Psoas muscle (tissue), 8 donors: ENCODE results near the gene ETS1. TPM values are rescaled to one million over a fixed set of nuclear protein-coding genes. Genes with fewer than 3 reads are reported as not detected.

Source experiments
- ATAC-seq, 4 donors: fragments of 200-7000 bp; cut with Tn5 transposase; one replicate each; pipeline ENCODE4 v1.9.1; 2020; ENCODE audit warnings: moderate library complexity in 3 of 4, mild to moderate bottlenecking in 2 of 4
- DNase-seq, 2 donors: peaks; one replicate each; pipeline ENCODE4 v3.0.0-alpha.2; 2020
- H3K27ac ChIP-seq: fragments of 200-600 bp; one replicate; pipeline ENCODE4 v1.8.0; 2022
- H3K27me3 ChIP-seq, 3 donors: fragments of 200-600 bp in 1 of 3; one replicate each; pipeline versions ENCODE4 v1.6.1 to v1.8.0; 2013 to 2022; ENCODE audit warnings: low read length in 2 of 3, mild to moderate bottlenecking in 2 of 3, moderate library complexity in 1 of 3; ENCODE audit not compliant: insufficient read depth in 3 of 3
- H3K36me3 ChIP-seq, 2 donors: fragments of 200-600 bp in 1 of 2; one replicate each; pipeline versions ENCODE4 v1.6.1 to v1.8.0; 2013 to 2022; ENCODE audit warnings: low read depth in 1 of 2, mild to moderate bottlenecking in 1 of 2, moderate library complexity in 1 of 2; ENCODE audit not compliant: insufficient read depth in 1 of 2
- H3K4me1 ChIP-seq: fragments of 200-600 bp; one replicate; pipeline ENCODE4 v1.8.0; 2022
- H3K4me3 ChIP-seq: fragments of 200-600 bp; one replicate; pipeline ENCODE4 v1.8.0; 2022; ENCODE audit warnings: mild to moderate bottlenecking
- H3K9me3 ChIP-seq: fragments of 200-600 bp; one replicate; pipeline ENCODE4 v1.8.0; 2022
- WGBS, 3 donors: extraction: QIAGEN DNeasy Blood & Tissue Kit; methylation state at CpG; one replicate each; pipeline versions ENCODE4 v1.1.6 to v1.1.7; 2013; 5-methylcytosine and 5-hydroxymethylcytosine counted together
- intact Hi-C, 2 donors: fragments of 100-400 bp; cut with DNase I; formaldehyde crosslinking; loops; one replicate each; pipeline versions ENCODE4 v1.11.0 to v1.14.2; 2022
- polyA plus RNA-seq, 3 donors: library from polyadenylated mRNA; stranded (reverse); fragments of 200-250 nt; gene quantifications; one replicate each; pipeline ENCODE4 v1.2.3, GENCODE V29; 2013
- total RNA-seq, 4 donors: library from RNA; stranded (reverse); fragmentation: NEBNext Ultra II Directional in 2 of 4; extraction: Animal tissue kit (Norgen Biotek cat#: 25700) in 2 of 4; gene quantifications; one replicate each; pipeline versions ENCODE4 v1.2.1 to v1.2.4, GENCODE V29; 2021 to 2023
- TF ChIP-seq, protein P1 (sequence below): fragments of 200-600 bp; IDR thresholded peaks from one replicate; pipeline ENCODE4 v1.8.0; 2022; ENCODE audit warnings: antibody characterized with exemption
- donor health status: healthy with polysubstance abuse.
- donor health status: DM: no; HTN: no; CAD: no; lungs with moderate emphysema.
- donor health status: Bipolar disorder and iron deficiency.
- donor health status: healthy.
- donor health status: DM: yes; HTN: yes; CAD: no.
- donor health status: DM: no; HTN: no; CAD: no.
- donor health status: DM: no; HTN: no; CAD: no.
- donor health status: DM: yes; HTN: yes; CAD: no.

ETS1 gene
- total and polyA plus RNA-seq, 7 donors = 8.5 to 32.4 (median 19.3) TPM

DNA sequence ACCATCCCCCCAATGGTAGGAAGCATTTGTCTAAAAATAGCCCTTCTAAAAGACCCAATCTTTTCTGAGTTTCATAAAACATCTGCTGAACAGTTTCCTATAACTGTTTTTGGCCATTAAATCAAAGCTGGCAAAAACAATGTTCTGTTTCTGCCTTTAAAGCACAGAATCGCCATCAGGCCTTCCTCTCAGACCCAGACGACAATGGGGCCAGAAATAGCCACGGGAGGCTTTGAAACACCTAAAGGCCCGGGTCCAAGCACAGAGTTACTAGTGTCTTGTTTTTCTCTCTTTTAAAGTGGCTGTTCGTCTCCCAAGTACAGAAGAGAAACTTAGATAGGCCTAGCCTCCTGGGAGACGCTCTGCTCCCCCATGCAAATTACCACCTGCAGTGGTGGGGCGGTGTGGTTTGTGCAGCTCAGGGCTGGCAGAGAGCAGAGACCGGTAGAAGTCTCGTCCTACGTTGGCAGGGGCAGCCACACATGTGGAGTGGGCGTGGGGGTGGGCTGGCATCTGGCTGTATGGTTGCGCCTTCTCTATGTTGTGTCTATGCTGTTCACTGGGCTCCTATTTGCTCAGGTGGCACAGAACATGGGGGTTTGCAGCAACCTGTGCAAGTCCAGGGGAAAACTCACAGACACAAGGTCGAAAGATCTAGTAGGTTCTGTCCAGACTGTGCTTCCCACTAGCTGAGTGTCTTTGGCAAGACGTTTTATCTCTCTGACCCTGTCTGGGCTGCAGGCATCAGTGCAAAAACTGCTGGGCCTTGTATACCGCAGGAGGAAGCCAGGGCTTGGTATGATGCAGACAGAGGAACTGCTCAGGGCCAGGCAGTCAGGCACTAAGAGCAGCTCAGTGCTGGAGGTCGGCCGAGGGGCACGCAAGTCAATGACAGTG, 23.6 kb upstream of the ETS1 start:
- H3K4me3 ChIP-seq = no peak overlapping the region
- H3K27me3 ChIP-seq = peaks cover 0 to 2% (median 0%) of the 10 kb centered on the region in 3 donors
- intact Hi-C loops = no loop called here
- WGBS, 3 donors = 57 to 60% (median 58%) methylated on average over 18 of the region's 18 CpGs
- H3K27ac ChIP-seq = peak overlapping the region; percentile 60
- no peak for ATAC-seq
- H3K4me1 ChIP-seq = peaks cover 7% of the 10 kb centered on the region
- no peak for DNase-seq
- TF ChIP-seq, protein P1, sequence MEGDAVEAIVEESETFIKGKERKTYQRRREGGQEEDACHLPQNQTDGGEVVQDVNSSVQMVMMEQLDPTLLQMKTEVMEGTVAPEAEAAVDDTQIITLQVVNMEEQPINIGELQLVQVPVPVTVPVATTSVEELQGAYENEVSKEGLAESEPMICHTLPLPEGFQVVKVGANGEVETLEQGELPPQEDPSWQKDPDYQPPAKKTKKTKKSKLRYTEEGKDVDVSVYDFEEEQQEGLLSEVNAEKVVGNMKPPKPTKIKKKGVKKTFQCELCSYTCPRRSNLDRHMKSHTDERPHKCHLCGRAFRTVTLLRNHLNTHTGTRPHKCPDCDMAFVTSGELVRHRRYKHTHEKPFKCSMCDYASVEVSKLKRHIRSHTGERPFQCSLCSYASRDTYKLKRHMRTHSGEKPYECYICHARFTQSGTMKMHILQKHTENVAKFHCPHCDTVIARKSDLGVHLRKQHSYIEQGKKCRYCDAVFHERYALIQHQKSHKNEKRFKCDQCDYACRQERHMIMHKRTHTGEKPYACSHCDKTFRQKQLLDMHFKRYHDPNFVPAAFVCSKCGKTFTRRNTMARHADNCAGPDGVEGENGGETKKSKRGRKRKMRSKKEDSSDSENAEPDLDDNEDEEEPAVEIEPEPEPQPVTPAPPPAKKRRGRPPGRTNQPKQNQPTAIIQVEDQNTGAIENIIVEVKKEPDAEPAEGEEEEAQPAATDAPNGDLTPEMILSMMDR = no peak
- H3K36me3 ChIP-seq = no peaks in the 10 kb centered on the region
- no peaks in the 10 kb centered on the region for H3K9me3 ChIP-seq

DNA sequence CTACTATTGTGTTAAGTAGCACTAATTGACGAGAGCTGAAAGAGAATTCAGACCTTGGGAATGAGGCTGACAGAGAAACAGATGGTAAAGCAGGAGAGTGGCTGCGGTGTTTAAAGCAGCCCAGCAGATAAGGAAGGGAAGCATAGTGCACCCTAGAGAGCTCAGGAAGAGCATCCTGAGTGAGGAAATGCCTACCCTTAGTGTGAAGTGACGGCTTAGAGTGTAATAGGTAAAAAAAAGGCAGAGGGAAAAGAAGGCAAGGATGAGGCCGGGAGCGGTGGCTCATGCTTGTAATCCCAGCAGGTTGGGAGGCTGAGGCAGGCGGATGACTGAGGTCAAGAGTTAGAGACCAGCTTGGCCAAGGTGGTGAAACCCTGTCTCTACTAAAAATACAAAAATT, 22.4 kb upstream of the ETS1 start:
- Histone ChIP-seq H3K27me3 (peaks cover 0 to 2% (median 0%) of the 10 kb centered on the region in 3 donors), H3K9me3 (no peaks in the 10 kb centered on the region), H3K4me1 (peaks cover 7% of the 10 kb centered on the region), H3K36me3 (no peaks in the 10 kb centered on the region), H3K27ac (no peak overlapping the region), H3K4me3 (no peak overlapping the region)
- TF ChIP-seq, protein P1 = no peak
- 75 to 93% (median 83%) methylated on average over 6 of the region's 6 CpGs for WGBS, 3 donors
- no peak for DNase-seq
- no peak for ATAC-seq
- intact Hi-C loops = loop anchor here in 1 of 2 donors (5.0 kb wide), 1 partner anchor 77 kb away; no protein-coding TSS in a partner anchor

DNA sequence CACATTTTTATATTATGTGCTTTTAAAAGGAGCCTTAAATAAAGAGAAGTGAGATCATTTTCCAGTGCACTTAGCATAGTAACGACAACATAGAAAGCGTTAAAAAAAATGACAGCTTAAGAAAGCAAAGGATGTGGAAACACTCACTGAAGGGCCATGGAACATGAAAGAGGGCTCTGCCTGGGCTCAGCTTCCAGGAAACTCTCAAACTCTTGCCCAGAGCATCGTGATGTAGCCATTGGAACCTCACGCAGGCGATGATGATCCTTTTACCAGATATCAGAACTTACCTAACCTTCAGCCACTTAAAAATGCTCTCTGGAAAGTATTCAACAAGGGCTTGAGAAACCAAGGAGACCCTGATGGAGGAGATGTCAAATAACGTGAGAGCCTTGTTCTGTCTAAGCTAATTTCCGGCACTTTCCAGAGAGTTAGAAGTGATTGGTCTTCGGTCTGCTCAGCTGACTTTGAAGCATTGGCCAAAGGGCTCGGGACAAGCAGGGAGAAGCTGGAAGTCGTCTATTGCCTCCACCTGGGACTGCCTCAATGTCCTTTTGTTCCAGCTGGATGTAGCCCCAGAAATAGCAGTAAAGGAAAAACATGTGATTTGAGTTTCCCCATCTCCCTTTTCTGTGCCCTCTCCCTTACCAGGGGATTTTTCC, 21.5 kb upstream of the ETS1 start:
- ATAC-seq = no peak
- H3K27me3 ChIP-seq = peaks cover 0 to 2% (median 0%) of the 10 kb centered on the region in 3 donors
- no peak overlapping the region for H3K27ac ChIP-seq

GRCh38 chr11:128607819-128608218, 20.5 kb upstream of the ETS1 start:
- Histone ChIP-seq H3K36me3 (no peaks in the 10 kb centered on the region), H3K9me3 (no peaks in the 10 kb centered on the region), H3K27ac (no peak overlapping the region), H3K4me1 (peaks cover 12% of the 10 kb centered on the region), H3K27me3 (peaks cover 0 to 2% (median 0%) of the 10 kb centered on the region in 3 donors), H3K4me3 (no peak overlapping the region)
- intact Hi-C loops = loop anchor here in 1 of 2 donors (5.0 kb wide), 1 partner anchor 76 kb away; no protein-coding TSS in a partner anchor
- TF ChIP-seq, protein P1 = no peak
- no peak for DNase-seq
- 80 to 85% (median 80%) methylated on average over 5 of the region's 5 CpGs for WGBS, 3 donors
- ATAC-seq = no peak

More for the DNA sequence above, 21.5 kb upstream of the ETS1 start:
- H3K36me3 ChIP-seq = no peaks in the 10 kb centered on the region
- intact Hi-C loops = loop anchor here in 1 of 2 donors (5.0 kb wide), 1 partner anchor 77 kb away; no protein-coding TSS in a partner anchor
- no peak for DNase-seq
- TF ChIP-seq, protein P1 = no peak
- peaks cover 12% of the 10 kb centered on the region for H3K4me1 ChIP-seq
- 69 to 74% (median 73%) methylated on average over 10 of the region's 10 CpGs for WGBS, 3 donors
- no peaks in the 10 kb centered on the region for H3K9me3 ChIP-seq
- no peak overlapping the region for H3K4me3 ChIP-seq
